Activated naive CD4-positive, alpha-beta T cell treated with anti-CD3 and anti-CD28 coated beads, Interleukin-2, amount 10 ng/mL, durations not matched to agents 7 days and 5 days (primary cell): ENCODE data around the gene PEX19.

Source experiments
- CTCF ChIA-PET: fragments of 350-600 bp; sonication (Branson Sonifier 250); formaldehyde crosslinking; loops from one replicate; lab custom pipeline; 2021; ENCODE audit warnings: antibody characterized with exemption; lab: Charles Lee
- DNase-seq: peaks from one replicate; pipeline ENCODE4 v3.0.0-alpha.2; 2020
- H3K27ac Mint-ChIP-seq: one replicate; pipeline ENCODE4 v1.8.0; 2021; ENCODE audit warnings: mild to moderate bottlenecking, moderate library complexity, mixed read lengths
- H3K27me3 Mint-ChIP-seq: one replicate; pipeline ENCODE4 v1.8.0; 2021; ENCODE audit warnings: mild to moderate bottlenecking, mixed read lengths
- H3K36me3 Mint-ChIP-seq: one replicate; pipeline ENCODE4 v1.8.0; 2021; ENCODE audit warnings: mixed read lengths
- H3K4me1 Mint-ChIP-seq: one replicate; pipeline ENCODE4 v1.8.0; 2021; ENCODE audit warnings: mixed read lengths
- H3K4me3 Mint-ChIP-seq: one replicate; pipeline ENCODE4 v1.8.0; 2021; ENCODE audit warnings: mild to moderate bottlenecking, moderate library complexity, mixed read lengths
- H3K9me3 Mint-ChIP-seq: one replicate; pipeline ENCODE4 v1.8.0; 2021; ENCODE audit warnings: mixed read lengths

PEX19 gene

GRCh38 chr1:160244209-160244608 lies 40.7 kb downstream of the PEX19 start:
- H3K4me3 Mint-ChIP-seq: no peak overlapping the region
- H3K4me1 Mint-ChIP-seq: no peaks in the 10 kb centered on the region
- H3K27me3 Mint-ChIP-seq: no peaks in the 10 kb centered on the region
- no peak for DNase-seq
- no peaks in the 10 kb centered on the region for H3K9me3 Mint-ChIP-seq
- H3K27ac Mint-ChIP-seq: no peak overlapping the region
- H3K36me3 Mint-ChIP-seq: peaks cover 20% of the 10 kb centered on the region
- CTCF ChIA-PET: interaction anchor here (0.5 to 5.5 kb wide), 6 partner anchors 8 to 360 kb away, joined by 3 to 32 read pairs (median 4); no protein-coding TSS in a partner anchor

GRCh38 chr1:160243767-160244166 lies 41.2 kb downstream of the PEX19 start:
- Mint-ChIP-seq H3K4me1 (no peaks in the 10 kb centered on the region), H3K9me3 (no peaks in the 10 kb centered on the region), H3K27ac (no peak overlapping the region), H3K36me3 (peaks cover 24% of the 10 kb centered on the region), H3K4me3 (no peak overlapping the region), H3K27me3 (no peaks in the 10 kb centered on the region)
- CTCF ChIA-PET: interaction anchor here (0.6 to 5.5 kb wide), 5 partner anchors 8 to 120 kb away, joined by 3 to 32 read pairs (median 4); no protein-coding TSS in a partner anchor
- no peak for DNase-seq

GRCh38 chr1:160239582-160240299 lies 45.2 kb downstream of the PEX19 start:
- Mint-ChIP-seq H3K27me3 (no peaks in the 10 kb centered on the region), H3K4me3 (no peak overlapping the region), H3K36me3 (peaks cover 40% of the 10 kb centered on the region), H3K9me3 (no peaks in the 10 kb centered on the region), H3K4me1 (no peaks in the 10 kb centered on the region), H3K27ac (no peak overlapping the region)
- no peak for DNase-seq
- CTCF ChIA-PET: interaction anchor here (1.0 to 5.5 kb wide), 4 partner anchors 12 to 93 kb away, joined by 3 to 32 read pairs (median 6); no protein-coding TSS in a partner anchor

- H3K4me3 Mint-ChIP-seq: no peak overlapping the region
- H3K27me3 Mint-ChIP-seq: no peaks in the 10 kb centered on the region
- no peaks in the 10 kb centered on the region for H3K4me1 Mint-ChIP-seq
- no peak overlapping the region for H3K27ac Mint-ChIP-seq
- DNase-seq: no peak
- peaks cover 43% of the 10 kb centered on the region for H3K36me3 Mint-ChIP-seq
- H3K9me3 Mint-ChIP-seq: no peaks in the 10 kb centered on the region
- CTCF ChIA-PET: interaction anchor here (0.9 to 2.2 kb wide), 3 partner anchors 14 to 94 kb away, joined by 3 to 8 read pairs (median 4); no protein-coding TSS in a partner anchor
Observed at GRCh38 chr1:160238408-160238807, 46.5 kb downstream of the PEX19 start.

- DNase-seq: no peak
- H3K9me3 Mint-ChIP-seq: no peaks in the 10 kb centered on the region
- CTCF ChIA-PET: interaction anchor here (0.9 to 2.2 kb wide), 2 partner anchors 14 to 54 kb away, joined by 3 to 8 read pairs; no protein-coding TSS in a partner anchor
- H3K27me3 Mint-ChIP-seq: no peaks in the 10 kb centered on the region
- H3K36me3 Mint-ChIP-seq: peaks cover 44% of the 10 kb centered on the region
- no peaks in the 10 kb centered on the region for H3K4me1 Mint-ChIP-seq
- no peak overlapping the region for H3K27ac Mint-ChIP-seq
- H3K4me3 Mint-ChIP-seq: no peak overlapping the region
Observed at GRCh38 chr1:160237558-160237957, 47.4 kb downstream of the PEX19 start.

- no peaks in the 10 kb centered on the region for H3K4me1 Mint-ChIP-seq
- H3K9me3 Mint-ChIP-seq: no peaks in the 10 kb centered on the region
- peaks cover 44% of the 10 kb centered on the region for H3K36me3 Mint-ChIP-seq
- H3K4me3 Mint-ChIP-seq: no peak overlapping the region
- no peaks in the 10 kb centered on the region for H3K27me3 Mint-ChIP-seq
- CTCF ChIA-PET: no interaction called here
- H3K27ac Mint-ChIP-seq: no peak overlapping the region
- DNase-seq: no peak
Observed at GRCh38 chr1:160236806-160237205, 48.1 kb downstream of the PEX19 start.

- CTCF ChIA-PET: interaction anchor here (1.3 to 3.4 kb wide), 3 partner anchors 19 to 58 kb away, joined by 3 to 11 read pairs (median 7); no protein-coding TSS in a partner anchor
- H3K9me3 Mint-ChIP-seq: no peaks in the 10 kb centered on the region
- DNase-seq: no peak
- no peak overlapping the region for H3K27ac Mint-ChIP-seq
- no peaks in the 10 kb centered on the region for H3K4me1 Mint-ChIP-seq
- H3K4me3 Mint-ChIP-seq: no peak overlapping the region
- H3K27me3 Mint-ChIP-seq: no peaks in the 10 kb centered on the region
- peaks cover 43% of the 10 kb centered on the region for H3K36me3 Mint-ChIP-seq
Observed at GRCh38 chr1:160232911-160233310, 52.0 kb downstream of the PEX19 start.

GRCh38 chr1:160228431-160228830 lies 56.5 kb downstream of the PEX19 start:
- Mint-ChIP-seq H3K9me3 (no peaks in the 10 kb centered on the region), H3K36me3 (peaks cover 45% of the 10 kb centered on the region), H3K4me1 (no peaks in the 10 kb centered on the region), H3K27ac (no peak overlapping the region), H3K27me3 (no peaks in the 10 kb centered on the region), H3K4me3 (no peak overlapping the region)
- DNase-seq: no peak
- CTCF ChIA-PET: interaction anchor here (0.6 to 2.0 kb wide), 6 partner anchors 10 to 148 kb away, joined by 3 to 4 read pairs (median 3); no protein-coding TSS in a partner anchor

- CTCF ChIA-PET: interaction anchor here (1.2 to 1.5 kb wide), 2 partner anchors 64 to 118 kb away, joined by 3 read pairs; no protein-coding TSS in a partner anchor
- no peak overlapping the region for H3K27ac Mint-ChIP-seq
- H3K9me3 Mint-ChIP-seq: no peaks in the 10 kb centered on the region
- peaks cover 49% of the 10 kb centered on the region for H3K36me3 Mint-ChIP-seq
- no peaks in the 10 kb centered on the region for H3K4me1 Mint-ChIP-seq
- DNase-seq: no peak
- H3K27me3 Mint-ChIP-seq: no peaks in the 10 kb centered on the region
- no peak overlapping the region for H3K4me3 Mint-ChIP-seq
Observed at GRCh38 chr1:160227561-160227960, 57.4 kb downstream of the PEX19 start.

- H3K4me1 Mint-ChIP-seq: no peaks in the 10 kb centered on the region
- DNase-seq: no peak
- H3K27ac Mint-ChIP-seq: no peak overlapping the region
- peaks cover 54% of the 10 kb centered on the region for H3K36me3 Mint-ChIP-seq
- CTCF ChIA-PET: interaction anchor here (1.5 kb wide), 1 partner anchor 64 kb away, joined by 3 read pairs; no protein-coding TSS in a partner anchor
- no peak overlapping the region for H3K4me3 Mint-ChIP-seq
- H3K9me3 Mint-ChIP-seq: no peaks in the 10 kb centered on the region
- H3K27me3 Mint-ChIP-seq: no peaks in the 10 kb centered on the region
Observed at GRCh38 chr1:160227034-160227433, 57.9 kb downstream of the PEX19 start.
